COLO829 (cell line): ENCODE measurements around the gene DLG2.
"Not testable (repeated sequence)": the region's sequence is repeated elsewhere in the genome, so short reads cannot be mapped to it uniquely, and the experiment has no call there.

Experiments
- DNase-seq: peaks from one replicate; pipeline ENCODE4 v3.0.0; 2012; ENCODE audit warnings: low spot score

The DLG2 gene

GRCh38 chr11:84830372-84830771, 796.8 kb downstream of the DLG2 start:
- no peak for DNase-seq

GRCh38 chr11:84829162-84829561, 798.0 kb downstream of the DLG2 start:
- no peak for DNase-seq

DNA sequence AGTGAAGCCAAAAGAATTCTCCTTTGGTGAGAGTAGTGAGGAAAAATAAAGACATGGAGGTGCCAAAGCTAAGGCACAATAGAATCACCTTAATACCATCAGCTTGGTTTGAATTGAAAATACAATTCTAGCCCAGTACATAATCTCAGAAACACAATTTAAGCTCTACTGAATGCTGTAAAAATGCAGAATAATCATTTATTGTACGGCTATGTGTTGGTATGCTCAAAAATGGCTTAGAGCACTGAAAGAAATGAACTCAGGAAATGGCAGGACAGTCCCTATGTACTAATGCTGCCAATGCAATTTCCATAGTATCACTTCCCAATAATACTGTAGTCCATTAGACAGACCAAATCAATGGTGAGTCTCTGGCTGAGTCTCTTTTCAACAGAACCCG, 798.5 kb downstream of the DLG2 start:
- DNase-seq: no peak

DNA sequence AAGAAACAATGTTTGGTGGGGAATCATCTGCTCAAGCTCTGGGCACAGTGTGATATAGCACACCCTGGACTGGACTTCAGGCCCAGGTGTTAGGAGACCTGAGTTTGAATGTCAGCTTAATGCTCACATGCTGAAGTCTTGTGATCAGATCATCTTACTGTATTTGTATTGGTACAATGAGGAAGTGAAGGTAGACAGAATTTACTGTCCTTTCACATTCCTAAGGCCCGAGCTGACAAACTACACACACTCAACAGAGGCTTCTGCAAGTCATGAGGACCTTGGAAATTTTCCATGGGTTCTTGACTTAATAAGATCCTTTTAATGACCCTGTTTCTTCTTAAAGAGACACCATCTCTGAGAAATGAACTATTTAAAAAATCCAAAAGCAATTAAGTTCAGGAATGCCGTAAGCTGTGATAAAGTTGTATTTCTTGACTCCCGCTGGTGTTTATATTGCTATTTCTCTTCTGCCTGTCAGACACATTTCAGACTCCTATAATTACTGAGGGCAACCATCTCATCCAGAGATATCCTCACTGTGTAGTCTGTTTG, 802.0 kb downstream of the DLG2 start:
- no peak for DNase-seq

- no peak for DNase-seq
Observed at GRCh38 chr11:84824624-84825023, 802.5 kb downstream of the DLG2 start.

DNA sequence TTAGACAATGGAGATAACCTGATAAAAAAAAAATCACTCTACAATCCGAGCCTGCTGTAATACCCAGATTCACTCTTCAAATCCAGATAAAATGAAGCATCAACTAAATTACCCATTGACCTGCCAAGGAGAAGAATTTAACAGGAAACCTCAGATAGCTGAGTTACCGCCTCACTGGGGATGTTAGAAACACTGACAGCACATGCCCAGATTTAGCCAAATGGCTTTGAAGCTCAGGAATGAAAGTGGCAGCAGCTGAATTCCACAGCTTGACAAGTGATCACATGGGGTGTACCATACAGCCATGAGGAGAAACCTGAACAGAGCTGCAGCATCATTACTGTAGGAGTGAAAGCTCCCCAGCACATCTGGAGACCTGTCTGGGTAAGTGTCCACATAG, 807.6 kb downstream of the DLG2 start:
- no peak for DNase-seq

GRCh38 chr11:84819128-84819527, 808.0 kb downstream of the DLG2 start:
- DNase-seq: no peak

DNA sequence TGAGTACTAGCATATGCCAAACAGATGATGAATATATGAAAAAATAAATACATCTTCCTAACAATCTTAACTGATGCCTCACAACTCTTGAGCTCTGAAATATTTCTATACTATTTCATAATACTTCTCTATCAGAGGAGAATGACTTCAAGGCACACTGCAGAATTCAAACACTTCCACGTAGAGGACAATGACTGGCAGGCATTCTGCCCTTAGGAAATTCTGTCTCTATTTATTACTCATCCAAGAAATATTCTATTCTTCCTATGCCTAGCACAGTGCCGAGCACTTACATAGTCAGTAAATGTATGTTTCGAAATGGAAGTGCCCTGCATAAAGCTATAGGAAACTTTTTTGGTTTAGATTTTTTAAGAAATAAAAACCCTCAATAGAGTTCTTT, 809.1 kb downstream of the DLG2 start:
- no peak for DNase-seq

DNA sequence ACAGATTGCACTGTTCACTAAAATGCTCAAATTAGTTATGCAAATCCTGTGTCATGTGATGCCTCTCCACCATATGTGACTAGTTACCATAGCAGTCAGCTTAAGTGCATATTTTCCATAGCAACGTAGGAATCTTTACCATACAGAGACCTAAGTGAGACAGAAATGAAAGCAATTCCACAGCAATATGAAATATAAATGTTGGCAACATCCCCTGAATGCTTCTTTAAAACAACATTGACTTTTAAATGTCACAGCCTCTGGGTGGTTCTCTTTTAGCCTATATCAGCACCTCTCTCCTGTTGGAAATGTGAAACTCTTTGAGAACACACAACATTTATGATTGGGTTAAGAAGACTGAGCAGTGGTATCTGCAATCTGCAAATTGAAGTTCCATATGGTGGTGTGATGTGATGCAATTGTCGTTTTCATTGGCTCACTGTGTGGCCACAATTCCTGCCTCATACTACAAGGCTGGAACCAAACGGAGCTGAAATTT, 814.6 kb downstream of the DLG2 start:
- no peak for DNase-seq

- no peak for DNase-seq
Observed at GRCh38 chr11:84806354-84806753, 820.8 kb downstream of the DLG2 start.

GRCh38 chr11:84804041-84804440, 823.1 kb downstream of the DLG2 start:
- no peak for DNase-seq

DNA sequence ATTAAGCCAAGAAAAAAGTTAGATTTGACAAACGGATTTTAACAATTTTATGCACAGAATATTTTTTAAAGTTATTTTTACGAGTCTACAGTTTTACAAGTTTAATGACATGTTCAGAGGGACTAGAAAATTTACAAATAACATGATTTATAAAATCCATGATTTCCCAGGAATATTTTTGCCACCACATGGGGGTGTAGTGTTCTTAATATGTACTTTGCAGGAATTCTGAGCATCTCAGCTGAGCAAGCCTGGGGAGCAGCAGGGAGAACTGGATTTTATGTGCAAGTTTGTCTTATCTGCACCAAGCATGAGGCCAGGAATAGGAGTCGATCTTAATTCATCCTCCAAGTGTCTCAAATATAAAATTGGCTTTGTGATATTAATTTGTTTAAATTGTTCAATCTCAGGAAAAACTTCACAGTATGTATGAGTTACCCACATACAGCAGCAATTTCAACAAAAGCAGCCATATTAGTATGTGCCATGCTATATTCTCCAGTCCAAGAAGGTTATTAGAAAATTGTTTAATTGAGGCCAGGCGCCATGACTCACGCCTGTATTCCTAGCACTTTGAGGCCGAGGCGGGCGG, 826.3 kb downstream of the DLG2 start:
- DNase-seq: peak; percentile 12

GRCh38 chr11:84799112-84799511, 828.0 kb downstream of the DLG2 start:
- DNase-seq: no peak

GRCh38 chr11:84795698-84796097, 831.4 kb downstream of the DLG2 start:
- DNase-seq: no peak

- no peak for DNase-seq
Observed at GRCh38 chr11:84794663-84795443, 832.3 kb downstream of the DLG2 start.

GRCh38 chr11:84793318-84793717, 833.8 kb downstream of the DLG2 start:
- no peak for DNase-seq

DNA sequence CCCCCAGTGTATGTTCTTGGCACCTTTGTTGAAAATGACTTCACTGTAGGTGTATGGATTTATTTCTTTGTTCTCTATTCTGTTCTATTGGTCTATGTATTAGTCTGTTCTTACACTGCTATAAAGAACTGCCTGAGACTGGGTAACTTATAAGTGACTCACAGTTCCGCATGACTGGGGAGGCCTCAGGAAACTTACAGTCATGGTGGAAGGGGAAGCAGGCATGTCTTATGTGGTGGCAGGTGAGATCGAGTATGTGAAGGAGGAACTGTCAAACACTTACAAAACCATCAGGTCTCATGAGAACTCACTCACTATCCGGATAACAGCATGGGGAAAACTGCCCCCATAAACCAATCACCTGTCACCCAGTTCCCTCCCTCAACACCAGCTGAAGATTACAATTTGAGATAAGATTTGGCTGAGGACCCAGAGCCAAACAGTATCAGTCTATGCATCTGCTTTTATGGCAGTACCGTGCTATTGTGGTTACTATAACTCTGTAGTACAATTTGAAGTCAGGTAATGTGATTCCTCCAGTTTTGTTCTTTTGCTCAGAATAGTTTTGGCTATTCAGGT, 836.2 kb downstream of the DLG2 start:
- DNase-seq: no peak

- no peak for DNase-seq
Observed at GRCh38 chr11:84788220-84788619, 838.9 kb downstream of the DLG2 start.

GRCh38 chr11:84784158-84784557, 843.0 kb downstream of the DLG2 start:
- not testable (repeated sequence) for DNase-seq

GRCh38 chr11:84780689-84781293, 846.4 kb downstream of the DLG2 start:
- DNase-seq: peak; percentile 15

DNA sequence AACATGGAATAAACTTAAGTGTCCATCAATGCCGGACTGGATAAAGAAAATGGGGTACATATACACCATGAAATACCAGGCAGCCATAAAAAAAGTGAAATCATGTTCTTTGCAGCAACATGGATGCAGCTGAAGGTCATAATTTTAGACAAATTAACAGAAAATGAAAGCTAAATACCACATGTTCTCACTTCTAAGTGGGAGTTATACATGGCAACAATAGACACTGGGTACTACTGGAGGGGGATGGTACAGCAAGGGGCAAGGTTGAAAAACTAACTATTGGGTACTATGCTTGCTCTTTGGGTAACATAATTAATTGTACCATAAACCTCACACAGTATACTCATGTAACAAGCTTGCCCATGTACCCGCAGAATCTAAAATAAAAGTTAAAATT, 851.6 kb downstream of the DLG2 start:
- no peak for DNase-seq

GRCh38 chr11:84763931-84764330, 863.2 kb downstream of the DLG2 start:
- no peak for DNase-seq

- no peak for DNase-seq
Observed at GRCh38 chr11:84757711-84758110, 869.4 kb downstream of the DLG2 start.
